ENCODE results near the gene SRPX. TPM values are rescaled to one million over a fixed set of nuclear protein-coding genes. Genes with fewer than 3 reads are reported as not detected.

Gene SRPX
- total and polyA plus RNA-seq, 2 donors (not counting 1 experiment from before 2014, with no cell fraction given), result 0.59 TPM; not detected in 1

DNA sequence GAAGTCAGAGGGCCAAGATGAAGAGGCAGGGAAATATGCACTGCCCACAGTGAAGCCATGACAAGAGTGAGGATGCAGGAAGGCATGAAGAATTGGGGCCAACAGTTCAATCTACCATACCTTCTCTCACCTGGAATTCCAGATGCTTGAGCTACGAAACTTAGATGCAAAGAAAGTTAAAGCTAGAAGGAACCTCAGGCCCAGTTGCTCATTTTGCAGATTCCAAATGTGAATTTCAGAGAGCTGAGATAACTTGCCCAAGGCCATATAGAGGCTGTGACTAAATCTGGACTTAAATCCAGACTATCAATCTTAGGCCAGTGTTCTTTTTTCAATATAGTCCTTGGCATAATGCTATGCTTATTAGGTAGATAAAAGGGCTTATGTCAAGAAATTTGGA is 92.7 kb downstream of the SRPX start:
- POLR2A ChIA-PET, result no interaction called here
- Histone ChIP-seq H4K20me1 (ENCODE audit: control insufficient read depth, insufficient read depth, low read length, poor library complexity, severe bottlenecking) (no peaks in the 10 kb centered on the region), H3K27me3 (replicated peaks in 1 of 4; ENCODE audit: control extremely low read depth in 1 of 4, control insufficient read depth in 3 of 4, insufficient read depth in 4 of 4, low read length in 3 of 4) (no peaks in the 10 kb centered on the region), H2AFZ (ENCODE audit: insufficient read depth, low read depth, low read length, poor library complexity, severe bottlenecking) (no peak overlapping the region), H3K4me3 (ENCODE audit: control extremely low read depth in 1 of 5, extremely low read depth in 1 of 5, insufficient read depth in 1 of 5, low read depth in 2 of 5, low read length in 4 of 5) (no peak overlapping the region), H3K36me3 (replicated peaks in 1 of 2; ENCODE audit: control extremely low read depth in 1 of 2, control insufficient read depth in 1 of 2, extremely low read depth in 1 of 2, insufficient read depth in 2 of 2, low read length in 1 of 2) (no peaks in the 10 kb centered on the region), H3K9ac (ENCODE audit: low read length) (no peak overlapping the region), H3K9me3 (ENCODE audit: control extremely low read depth in 1 of 3, control insufficient read depth in 2 of 3, insufficient read depth in 1 of 3, low read length in 2 of 3) (no peaks in the 10 kb centered on the region), H3K27ac (ENCODE audit: low read length in 2 of 2) (no peak overlapping the region), H3K4me2 (replicated peaks; ENCODE audit: low read depth, low read length, poor library complexity, severe bottlenecking) (no peak overlapping the region), H3K79me2 (ENCODE audit: control insufficient read depth, insufficient read depth, low read length) (no peaks in the 10 kb centered on the region), H3K4me1 (ENCODE audit: control insufficient read depth in 2 of 2, insufficient read depth in 2 of 2, low read length in 2 of 2) (no peaks in the 10 kb centered on the region)
- CTCF ChIA-PET, result no interaction called here
- Mint-ChIP-seq H3K27me3 (peaks cover 7% of the 10 kb centered on the region), H3K9me3 (ENCODE audit: insufficient read depth) (no peaks in the 10 kb centered on the region), H3K27ac (no peak overlapping the region), H3K4me3 (no peak overlapping the region), H3K4me1 (no peaks in the 10 kb centered on the region)
- intact Hi-C loops (cut with micrococcal nuclease), result no loop called here
- DNase-seq (no peak), ATAC-seq (ENCODE audit: low read depth) (no peak)
- TF ChIP-seq EZH2 (IDR thresholded peaks at IDR 0.05; ENCODE audit: borderline replicate concordance, insufficient read depth, low read depth, low read length, poor library complexity, severe bottlenecking), result no peak
- TF ChIP-seq, protein P1, sequence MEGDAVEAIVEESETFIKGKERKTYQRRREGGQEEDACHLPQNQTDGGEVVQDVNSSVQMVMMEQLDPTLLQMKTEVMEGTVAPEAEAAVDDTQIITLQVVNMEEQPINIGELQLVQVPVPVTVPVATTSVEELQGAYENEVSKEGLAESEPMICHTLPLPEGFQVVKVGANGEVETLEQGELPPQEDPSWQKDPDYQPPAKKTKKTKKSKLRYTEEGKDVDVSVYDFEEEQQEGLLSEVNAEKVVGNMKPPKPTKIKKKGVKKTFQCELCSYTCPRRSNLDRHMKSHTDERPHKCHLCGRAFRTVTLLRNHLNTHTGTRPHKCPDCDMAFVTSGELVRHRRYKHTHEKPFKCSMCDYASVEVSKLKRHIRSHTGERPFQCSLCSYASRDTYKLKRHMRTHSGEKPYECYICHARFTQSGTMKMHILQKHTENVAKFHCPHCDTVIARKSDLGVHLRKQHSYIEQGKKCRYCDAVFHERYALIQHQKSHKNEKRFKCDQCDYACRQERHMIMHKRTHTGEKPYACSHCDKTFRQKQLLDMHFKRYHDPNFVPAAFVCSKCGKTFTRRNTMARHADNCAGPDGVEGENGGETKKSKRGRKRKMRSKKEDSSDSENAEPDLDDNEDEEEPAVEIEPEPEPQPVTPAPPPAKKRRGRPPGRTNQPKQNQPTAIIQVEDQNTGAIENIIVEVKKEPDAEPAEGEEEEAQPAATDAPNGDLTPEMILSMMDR (IDR thresholded peaks at IDR 0.05), result no peak
- WGBS (ENCODE audit: insufficient coverage), result no CpG with 5 or more reads among the region's 1 CpG

DNA sequence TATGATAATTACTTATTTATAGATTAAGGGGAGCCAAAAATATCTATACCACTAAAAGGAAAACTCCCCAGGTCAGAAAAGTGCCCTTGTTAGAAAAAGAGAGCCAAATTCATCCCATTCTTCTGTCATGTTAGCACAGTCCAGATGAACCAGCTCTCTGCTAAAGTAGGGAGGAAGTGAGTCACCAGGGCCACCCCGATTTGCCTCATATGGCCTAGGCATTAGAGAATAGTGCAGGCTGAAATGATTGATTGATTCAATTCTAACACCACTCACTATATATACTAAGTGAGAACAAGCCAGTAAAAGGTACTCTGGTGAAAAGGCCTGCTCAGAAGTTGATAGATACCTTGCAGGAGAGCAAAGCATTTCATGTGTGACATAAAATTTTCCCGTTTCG is 94.5 kb downstream of the SRPX start:
- POLR2A ChIA-PET, result no interaction called here
- Histone ChIP-seq H3K27me3 (replicated peaks in 1 of 4; ENCODE audit: control extremely low read depth in 1 of 4, control insufficient read depth in 3 of 4, insufficient read depth in 4 of 4, low read length in 3 of 4) (no peaks in the 10 kb centered on the region), H3K9ac (ENCODE audit: low read length) (no peak overlapping the region), H4K20me1 (ENCODE audit: control insufficient read depth, insufficient read depth, low read length, poor library complexity, severe bottlenecking) (no peaks in the 10 kb centered on the region), H3K79me2 (ENCODE audit: control insufficient read depth, insufficient read depth, low read length) (no peaks in the 10 kb centered on the region), H3K9me3 (ENCODE audit: control extremely low read depth in 1 of 3, control insufficient read depth in 2 of 3, insufficient read depth in 1 of 3, low read length in 2 of 3) (no peaks in the 10 kb centered on the region), H3K4me3 (ENCODE audit: control extremely low read depth in 1 of 5, extremely low read depth in 1 of 5, insufficient read depth in 1 of 5, low read depth in 2 of 5, low read length in 4 of 5) (no peak overlapping the region), H3K36me3 (replicated peaks in 1 of 2; ENCODE audit: control extremely low read depth in 1 of 2, control insufficient read depth in 1 of 2, extremely low read depth in 1 of 2, insufficient read depth in 2 of 2, low read length in 1 of 2) (no peaks in the 10 kb centered on the region), H3K4me2 (replicated peaks; ENCODE audit: low read depth, low read length, poor library complexity, severe bottlenecking) (no peak overlapping the region), H3K4me1 (ENCODE audit: control insufficient read depth in 2 of 2, insufficient read depth in 2 of 2, low read length in 2 of 2) (no peaks in the 10 kb centered on the region), H2AFZ (ENCODE audit: insufficient read depth, low read depth, low read length, poor library complexity, severe bottlenecking) (no peak overlapping the region), H3K27ac (ENCODE audit: low read length in 2 of 2) (no peak overlapping the region)
- no peak overlapping the region for H3K27ac Mint-ChIP-seq
- no peak for ATAC-seq (ENCODE audit: low read depth)
- no peak for DNase-seq
- CTCF ChIA-PET, result no interaction called here
- intact Hi-C loops (cut with micrococcal nuclease), result no loop called here
- no peaks in the 10 kb centered on the region for H3K9me3 Mint-ChIP-seq (ENCODE audit: insufficient read depth)
- TF ChIP-seq, protein P1 (IDR thresholded peaks at IDR 0.05), result no peak
- TF ChIP-seq EZH2 (IDR thresholded peaks at IDR 0.05; ENCODE audit: borderline replicate concordance, insufficient read depth, low read depth, low read length, poor library complexity, severe bottlenecking), result no peak
- no CpG with 5 or more reads among the region's 3 CpGs for WGBS (ENCODE audit: insufficient coverage)
- H3K4me1 Mint-ChIP-seq, result no peaks in the 10 kb centered on the region
- no peak overlapping the region for H3K4me3 Mint-ChIP-seq
- peaks cover 7% of the 10 kb centered on the region for H3K27me3 Mint-ChIP-seq

Measured in B cell (primary cell).